22Rv1 (cell line): Measurements from ENCODE around the gene CEND1.

Source experiments
- CTCF ChIP-seq: fragments of 450-650 bp; IDR thresholded peaks from 2 replicates; pipeline ENCODE4 v1.5.1; 2017; ENCODE audit warnings: mild to moderate bottlenecking
- ZFX ChIP-seq: fragments of 450-650 bp; IDR thresholded peaks from 2 replicates; pipeline ENCODE4 v1.6.1; 2017; ENCODE audit warnings: antibody characterized with exemption, borderline replicate concordance

- TF ChIP-seq CTCF (no peak), ZFX (no peak)
Observed at GRCh38 chr11:797296-798092, 7.6 kb upstream of the CEND1 start.
